GM21390 (cell line): Measurements from ENCODE around the gene MEG3.
"Not testable (repeated sequence)": the region's sequence is repeated elsewhere in the genome, so short reads cannot be mapped to it uniquely, and the experiment has no call there.

ENCODE experiments used
- ATAC-seq: cut with Tn5 transposase; IDR thresholded peaks from one replicate; pipeline ENCODE4 v1.9.1; 2021; ENCODE audit not compliant: unreplicated experiment

Gene MEG3

DNA sequence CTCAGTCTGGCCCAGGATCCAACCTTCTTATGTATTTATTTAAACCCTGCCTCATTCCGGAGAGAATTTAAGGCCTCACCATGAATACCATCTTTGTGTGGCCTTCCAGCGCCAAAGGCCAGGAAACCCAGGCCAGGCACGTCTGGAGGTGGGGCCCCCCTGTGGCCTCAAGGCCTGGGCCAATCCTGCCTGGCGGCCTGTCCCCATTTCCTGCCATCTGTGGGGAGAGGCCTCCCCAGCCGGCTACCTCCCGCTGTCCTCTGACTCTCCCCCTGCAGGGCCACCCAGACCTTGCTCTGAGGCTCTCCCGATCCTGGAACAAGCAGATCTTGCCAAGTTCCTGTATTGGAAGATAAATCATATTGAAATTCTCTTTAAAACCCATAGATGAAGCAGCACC lies 37.4 kb upstream of the MEG3 start:
- ATAC-seq, result no peak

DNA sequence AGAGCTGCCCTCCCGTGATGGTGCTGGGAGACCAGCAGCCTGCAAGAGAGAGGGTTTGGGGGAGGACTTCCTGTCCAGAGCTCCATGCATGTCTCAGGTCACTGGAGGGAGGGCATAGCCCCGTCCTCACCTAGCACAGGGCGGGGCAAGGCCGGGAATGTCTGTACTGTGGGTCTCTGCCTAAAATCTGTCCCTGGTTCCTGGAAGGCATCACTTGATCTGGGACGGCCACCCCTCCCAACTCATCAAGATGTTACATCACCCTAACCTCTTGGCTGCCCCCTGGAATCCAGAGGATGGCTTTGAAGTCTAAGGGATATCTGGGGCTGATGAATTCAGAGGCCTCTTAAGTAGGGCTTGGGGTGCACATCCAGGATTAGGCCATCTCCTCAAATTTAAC lies 37.0 kb upstream of the MEG3 start:
- no peak for ATAC-seq

DNA sequence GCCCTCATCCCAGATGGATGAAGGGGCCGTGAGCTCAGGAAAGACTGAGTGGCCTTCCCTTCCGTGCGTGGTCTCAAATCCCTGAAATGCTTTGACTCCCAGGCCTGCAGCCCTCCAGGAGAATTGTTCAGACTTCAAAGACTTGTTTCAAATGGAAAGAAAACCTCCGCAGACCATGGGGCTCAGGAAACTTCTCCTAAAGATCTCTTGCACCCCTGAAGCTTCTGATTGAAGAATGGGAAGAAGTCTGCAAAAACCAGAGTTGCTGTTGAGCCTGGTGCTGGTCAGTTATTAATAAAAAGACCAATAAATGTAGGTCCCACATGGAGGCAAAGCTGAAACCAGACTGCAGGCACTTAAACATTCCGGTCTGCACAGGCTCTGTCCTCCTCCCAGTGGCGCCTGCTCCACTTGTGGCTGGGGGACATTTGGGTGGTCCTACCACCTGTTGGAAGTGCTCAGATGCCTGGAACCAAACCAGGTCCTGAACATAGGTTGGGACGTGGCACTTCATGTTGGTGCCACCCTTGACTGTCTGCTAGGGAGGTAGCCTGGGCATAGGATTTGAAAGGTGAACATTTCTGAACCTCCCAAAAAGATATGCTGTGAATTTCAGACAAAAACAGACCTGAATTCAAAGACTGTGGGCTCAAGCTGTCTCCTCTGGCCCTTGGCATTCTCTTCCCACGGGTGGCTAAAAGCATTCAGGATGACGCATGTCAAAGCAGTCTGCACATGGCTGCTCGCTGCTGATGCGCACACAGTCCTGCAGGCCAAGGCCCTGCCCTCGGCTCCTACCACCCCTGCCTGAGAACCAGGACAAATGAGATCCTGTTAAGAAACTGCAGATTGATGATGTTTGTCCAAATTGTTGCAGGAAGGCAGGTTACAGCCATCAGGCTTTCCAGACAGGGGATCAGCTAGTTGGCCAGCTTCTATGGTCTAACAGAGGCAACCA lies 36.2 kb upstream of the MEG3 start:
- ATAC-seq, result no peak

DNA sequence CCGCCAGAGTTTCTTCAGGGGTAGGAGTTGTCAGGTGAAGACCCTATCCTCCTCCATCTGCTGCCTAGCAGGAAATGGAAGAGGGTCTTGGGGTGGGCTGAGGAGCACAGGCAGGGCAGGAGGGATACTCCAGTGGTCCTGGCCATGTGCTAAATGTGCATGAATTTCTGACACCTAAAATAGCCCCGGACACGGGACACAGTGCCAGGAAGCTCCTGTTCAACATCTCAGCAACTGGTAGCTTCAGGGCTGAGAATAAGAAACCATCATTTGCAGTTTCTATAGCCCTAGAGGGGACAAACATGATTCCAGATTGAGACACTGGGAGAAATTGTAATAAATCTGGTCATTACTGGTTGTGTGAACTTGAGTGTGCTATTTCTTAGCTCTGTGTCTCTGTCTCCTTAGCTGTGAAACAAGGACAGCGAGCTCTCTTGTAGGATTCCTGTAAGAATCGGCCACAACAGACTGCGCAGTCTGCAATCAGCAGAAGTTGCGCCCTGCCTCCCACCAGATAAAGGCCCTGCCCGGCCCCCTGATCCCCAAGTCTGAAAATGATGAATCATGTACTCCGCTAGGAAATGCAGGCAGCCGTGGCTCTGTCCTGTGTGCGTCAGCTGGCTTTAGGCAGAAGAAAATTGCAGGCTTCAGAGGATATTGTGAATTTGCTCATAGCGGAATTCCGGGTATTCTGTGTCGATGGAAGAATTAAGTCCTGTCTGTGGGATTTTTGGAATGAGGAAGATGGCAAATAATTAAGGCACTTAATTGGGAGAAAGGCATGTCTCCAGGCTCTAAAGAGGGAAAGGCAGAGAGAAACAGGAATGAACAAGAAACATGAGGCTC lies 35.2 kb upstream of the MEG3 start:
- no peak for ATAC-seq

DNA sequence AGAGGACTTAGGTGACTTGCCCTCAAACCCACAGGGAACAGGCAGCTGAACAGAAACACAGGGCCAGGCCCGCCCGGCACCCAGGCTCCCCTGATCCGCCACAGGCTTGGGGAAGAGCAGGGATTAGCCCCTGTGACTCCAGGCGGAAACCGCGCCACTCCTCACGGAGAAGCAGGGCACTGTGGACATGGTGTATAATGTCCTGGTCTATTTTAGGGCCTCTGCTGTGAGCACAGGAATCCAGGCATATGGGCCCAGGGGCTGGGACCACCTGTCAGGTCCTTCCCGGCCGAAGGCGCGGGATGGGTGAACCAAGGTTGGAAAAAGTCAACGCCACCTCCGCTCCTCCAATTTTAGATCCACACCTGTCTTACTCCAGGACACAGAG lies 34.6 kb upstream of the MEG3 start:
- ATAC-seq, result no peak

DNA sequence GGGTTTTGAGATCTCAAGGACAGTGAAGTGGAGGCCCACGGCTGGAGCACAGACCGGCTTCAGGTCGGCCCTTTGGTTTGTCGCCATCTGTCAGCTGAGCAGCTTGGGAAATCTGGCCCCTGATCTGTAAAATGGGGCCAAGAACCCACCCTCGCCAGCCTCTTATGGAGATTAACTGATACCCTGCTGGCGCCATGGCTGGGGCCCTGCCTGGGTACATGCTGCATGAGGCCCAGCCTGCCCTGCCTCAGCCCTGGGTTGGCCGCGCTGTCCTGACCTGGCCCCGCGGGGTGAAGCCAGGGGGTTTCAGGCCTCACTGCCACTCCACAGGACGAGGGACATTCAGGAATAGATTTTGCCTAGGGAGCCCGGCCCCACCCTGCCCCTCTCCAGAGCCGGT lies 33.9 kb upstream of the MEG3 start:
- ATAC-seq, result no peak

DNA sequence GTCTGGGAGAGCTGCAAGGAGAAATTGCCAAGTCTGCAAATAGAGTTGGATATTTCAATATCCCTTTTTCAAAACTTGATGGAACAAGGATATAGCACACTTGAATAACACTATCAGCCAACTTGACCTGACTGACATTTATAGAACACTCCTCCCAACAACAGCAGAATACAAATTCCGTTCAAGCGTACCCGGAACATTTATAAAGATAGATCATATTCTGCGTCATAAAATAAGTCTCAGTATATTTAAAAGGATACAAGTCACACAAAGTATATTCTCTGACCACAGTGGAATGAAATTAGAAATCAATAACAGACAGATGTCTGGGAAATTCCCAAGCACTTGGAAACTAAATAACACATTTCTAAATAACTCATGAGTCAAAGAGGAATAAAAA lies 29.0 kb upstream of the MEG3 start:
- ATAC-seq, result no peak

DNA sequence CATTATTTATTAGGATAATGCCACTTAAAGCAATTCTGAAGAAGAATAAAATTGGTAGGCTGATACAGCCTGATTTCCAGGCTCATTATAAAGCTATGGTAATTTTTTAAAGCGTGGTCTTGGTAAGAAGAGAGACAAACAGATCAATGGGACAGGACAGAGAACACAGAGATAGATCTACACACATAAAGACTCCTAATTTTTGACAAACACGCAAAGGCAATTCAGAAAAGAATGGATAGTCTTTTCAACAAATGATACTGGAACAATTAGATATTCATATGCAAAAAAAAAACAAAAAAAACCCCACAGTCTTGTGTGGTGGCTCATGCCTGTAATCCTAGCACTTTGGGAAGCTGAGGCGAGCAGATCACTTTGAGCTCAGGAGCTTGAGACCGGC lies 25.9 kb upstream of the MEG3 start:
- no peak for ATAC-seq

DNA sequence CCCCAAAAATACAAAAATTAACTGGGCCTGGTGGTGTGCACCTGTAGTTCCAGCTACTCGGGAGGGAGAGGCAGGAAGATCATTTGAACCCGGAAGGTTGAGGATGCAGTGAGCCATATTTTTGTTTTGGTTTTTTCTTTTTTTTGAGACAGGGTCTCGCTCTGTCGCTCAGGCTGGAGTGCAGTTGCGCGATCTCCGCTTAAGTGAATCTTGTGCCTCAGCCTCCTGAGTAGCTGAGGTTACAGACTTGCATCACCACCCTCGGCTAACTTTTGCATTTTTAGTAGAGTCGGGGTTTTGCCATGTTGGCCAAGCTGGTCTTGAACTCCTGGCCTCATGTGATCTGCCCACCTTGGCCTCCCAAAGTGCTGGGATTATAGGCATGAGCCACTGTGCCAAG lies 24.5 kb upstream of the MEG3 start:
- not testable (repeated sequence) for ATAC-seq

DNA sequence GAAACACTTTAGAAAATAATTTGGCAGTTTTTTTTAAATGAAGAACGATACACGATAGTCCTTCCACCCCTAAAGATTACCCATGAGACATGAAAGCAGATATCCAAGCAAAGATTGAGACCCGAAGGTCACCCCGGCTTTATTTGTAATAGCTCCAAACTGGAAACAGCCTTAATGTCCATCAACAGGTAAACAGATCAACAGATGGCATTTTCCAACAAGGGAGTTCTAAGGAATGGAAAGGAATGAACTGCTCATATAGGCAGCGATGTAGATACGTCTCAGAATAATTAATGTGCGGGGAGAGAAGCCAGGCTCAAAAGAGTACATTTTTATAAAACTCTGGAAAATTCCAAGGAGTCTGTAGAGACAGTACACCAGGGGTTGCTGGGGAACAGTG lies 23.7 kb upstream of the MEG3 start:
- no peak for ATAC-seq

DNA sequence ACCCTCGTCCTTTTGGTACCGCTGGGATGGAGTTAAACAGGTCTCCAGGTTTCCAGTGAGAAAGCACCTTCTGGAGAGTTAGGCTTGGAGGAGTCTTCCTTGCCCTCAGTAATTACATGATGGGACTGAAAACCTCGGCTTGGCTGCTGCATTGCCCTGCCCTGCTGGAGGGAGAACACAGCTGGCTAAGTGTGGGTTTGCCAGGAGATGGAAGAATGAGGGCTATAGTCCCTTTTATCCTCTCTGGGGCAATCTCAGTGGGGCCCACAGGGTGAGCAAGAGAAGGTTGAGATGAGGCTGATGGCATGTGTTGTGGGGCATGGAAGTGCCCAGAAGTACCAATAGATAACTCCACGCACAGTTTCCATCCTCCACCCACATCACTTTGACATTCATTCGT lies 23.2 kb upstream of the MEG3 start:
- ATAC-seq, result no peak

DNA sequence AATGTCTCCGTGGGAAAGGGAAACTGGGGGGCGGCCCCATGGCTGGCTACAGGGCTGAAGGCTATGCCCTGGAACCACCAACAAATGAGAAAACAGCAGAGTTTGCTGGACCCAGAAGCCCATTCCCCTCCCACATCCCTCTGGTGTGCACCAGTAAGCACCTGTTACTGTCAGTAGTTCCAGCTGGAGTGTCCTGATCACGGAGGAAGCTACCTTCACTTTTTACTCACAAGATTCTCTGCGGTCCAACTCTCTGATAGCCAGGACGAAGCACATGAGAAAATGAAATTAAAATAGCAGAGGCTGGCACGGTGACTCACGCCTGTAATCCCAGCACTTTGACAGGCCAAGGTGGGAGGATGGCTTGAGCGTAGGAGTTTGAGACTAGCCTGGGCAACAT lies 22.7 kb upstream of the MEG3 start:
- ATAC-seq, result no peak

DNA sequence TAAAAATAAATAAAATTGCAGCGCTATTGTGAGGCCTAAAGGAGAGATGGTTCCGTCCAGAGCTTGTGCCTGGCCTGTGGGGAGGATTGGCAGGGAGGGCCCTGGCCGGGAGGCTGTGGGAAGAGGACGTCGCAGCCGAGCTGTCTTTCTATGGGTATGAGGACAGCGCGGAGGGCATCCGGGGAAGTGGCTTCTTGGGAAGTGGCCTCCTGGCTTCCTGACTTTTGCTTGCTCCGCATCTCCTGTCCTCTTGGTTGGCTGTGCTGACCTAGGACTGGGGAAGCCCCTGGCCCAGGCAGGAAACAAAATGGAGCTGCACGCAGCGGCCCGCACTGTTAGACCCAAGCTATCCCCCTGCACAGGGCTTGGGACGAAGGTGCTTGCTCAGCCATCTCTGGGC lies 22.2 kb upstream of the MEG3 start:
- no peak for ATAC-seq

DNA sequence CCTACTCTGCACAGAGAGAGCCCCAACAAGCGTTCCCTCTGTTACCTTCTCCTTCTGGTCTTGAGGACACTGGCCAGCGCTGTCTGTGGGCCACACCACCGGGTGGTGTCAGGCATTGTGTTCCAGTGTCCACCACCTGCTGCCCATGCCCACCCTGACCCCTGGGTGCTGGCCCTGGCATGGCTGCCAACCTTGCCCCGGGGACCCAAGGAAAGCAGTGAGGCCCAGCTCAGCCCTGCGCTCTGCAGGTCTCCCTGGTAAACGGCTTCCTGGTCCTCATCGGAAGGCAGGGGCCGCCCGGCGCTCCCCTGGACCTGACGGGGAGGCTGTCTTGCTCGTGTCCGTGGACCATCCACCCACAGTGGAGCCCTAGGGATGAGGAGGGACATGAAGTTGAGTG lies 21.8 kb upstream of the MEG3 start:
- ATAC-seq, result no peak

DNA sequence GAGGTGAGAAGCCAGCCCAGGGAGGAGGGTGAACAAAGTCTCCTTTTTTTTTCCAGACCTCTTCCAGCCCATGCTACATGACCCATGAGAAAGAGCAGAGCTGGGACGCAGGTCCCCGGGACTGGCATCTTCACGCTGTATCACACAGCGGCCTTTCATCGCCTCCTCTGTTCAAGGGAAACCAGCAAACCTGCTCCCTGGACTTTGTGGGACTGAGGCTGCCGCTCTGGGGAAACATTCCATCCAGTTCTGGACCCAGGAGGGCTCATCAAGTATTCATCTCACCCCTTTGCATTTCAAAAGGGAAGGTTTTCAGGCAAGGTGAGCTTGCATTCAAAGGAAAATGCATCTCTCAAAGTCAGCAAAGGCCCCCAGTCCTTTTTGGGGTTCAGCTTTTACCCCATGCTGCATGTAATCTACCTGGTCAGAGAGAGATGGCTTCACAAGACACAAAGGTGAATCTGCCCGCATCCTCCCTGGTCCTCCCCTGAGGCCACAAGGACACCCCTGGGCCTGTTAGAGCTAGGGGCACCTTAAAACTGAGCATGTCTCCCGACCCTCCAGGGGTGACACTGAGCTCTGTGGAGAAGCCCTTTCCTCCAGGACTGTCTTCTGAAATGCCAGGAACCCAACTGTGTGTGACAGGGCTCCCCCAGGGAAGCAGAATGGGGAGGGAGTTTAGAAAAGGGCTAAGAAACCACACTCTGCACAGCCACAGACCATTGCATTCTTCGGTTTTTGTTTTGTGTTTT lies 21.2 kb upstream of the MEG3 start:
- ATAC-seq, result no peak

DNA sequence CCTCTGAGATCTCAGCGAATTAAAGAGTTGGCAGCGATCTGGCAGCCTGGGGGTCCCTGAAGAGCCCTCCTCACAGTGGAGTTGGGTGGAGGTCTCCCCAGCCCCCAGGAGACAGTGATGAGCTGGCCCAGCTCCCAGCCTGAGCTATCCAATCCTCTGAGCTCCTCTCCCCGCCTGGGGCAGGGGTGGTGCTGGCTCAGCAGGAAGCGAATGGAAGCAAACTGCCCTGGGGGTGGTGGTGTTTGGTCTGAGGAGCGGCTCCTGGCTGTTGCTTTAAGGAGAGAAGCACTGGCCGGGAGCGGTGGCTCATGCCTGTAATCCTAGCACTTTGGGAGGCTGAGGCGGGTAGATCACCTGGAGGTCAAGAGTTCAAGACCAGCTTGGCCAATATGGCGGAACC lies 19.5 kb upstream of the MEG3 start:
- ATAC-seq, result no peak

DNA sequence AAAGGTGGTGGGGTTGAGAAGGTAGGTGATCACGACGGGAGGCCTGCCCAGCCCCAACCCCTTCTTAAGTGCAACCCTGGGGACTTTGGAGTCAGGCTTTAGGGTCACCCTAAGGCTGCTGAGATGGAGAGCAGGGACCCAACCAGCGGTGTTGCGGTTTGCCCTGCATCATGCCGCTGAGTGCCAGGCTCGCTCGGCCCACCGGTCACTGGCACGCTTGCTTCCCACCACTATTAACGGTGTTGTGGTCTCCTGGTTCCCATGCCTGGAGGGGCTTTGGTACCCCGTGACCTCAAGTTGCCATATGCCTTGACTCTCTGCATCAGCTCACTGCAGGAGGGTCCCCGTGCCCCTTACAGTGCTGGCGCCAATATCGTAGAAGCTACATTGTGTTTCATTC lies 18.4 kb upstream of the MEG3 start:
- ATAC-seq, result no peak

DNA sequence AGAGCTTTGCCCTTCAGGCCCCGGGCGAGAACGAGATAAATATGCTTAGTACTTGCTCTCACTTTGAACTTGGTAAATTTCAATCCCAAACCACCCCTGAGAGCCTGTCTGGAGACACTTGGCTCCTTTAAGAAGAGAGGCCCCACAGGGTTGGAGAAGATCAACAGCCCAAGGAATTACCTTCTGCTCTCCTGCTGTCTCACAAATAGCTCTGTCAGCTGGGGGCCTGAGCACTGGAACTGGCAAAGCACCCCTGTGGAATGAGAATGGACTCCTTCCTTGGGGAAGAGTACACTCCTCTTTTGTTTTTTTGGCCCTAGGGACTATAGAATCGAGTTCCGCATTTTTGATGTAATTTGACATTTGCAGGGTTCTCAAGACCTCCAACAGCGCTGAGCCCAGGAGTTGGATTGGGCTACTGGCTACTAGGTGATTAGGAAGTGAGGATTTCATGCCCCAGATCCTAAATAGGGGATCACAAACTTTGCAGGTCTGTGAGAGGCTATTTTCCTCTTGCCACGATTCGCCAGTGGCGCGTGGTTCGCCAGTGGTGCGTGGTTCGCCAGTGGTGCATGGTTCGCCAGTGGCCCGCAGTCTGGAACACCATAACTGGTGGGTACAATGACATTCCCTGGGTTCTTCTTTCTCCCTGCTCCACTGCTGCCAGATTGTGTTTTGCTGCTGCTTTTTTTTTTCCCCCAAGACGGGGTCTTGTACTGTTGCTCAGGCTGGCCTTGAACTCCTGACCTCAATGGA lies 17.8 kb upstream of the MEG3 start:
- no peak for ATAC-seq

DNA sequence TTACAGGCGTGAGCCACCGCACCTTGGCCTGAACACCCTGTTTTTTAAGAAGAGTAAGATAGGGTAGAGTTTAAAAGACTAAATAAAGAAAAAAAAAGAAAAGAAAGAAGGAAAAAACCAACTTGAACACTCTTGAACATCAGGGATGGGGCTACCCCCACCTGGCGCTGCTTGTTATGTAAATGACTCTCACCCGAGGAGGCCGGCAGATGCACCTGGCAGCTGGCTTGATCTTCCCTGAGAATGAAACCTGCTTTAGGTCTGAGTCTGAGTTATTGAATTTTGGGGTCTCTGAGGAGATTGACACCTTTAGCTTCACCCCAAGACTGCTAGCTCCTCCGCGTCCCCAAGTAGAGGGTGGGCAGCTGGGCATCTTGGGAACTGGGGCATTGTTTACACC lies 15.5 kb upstream of the MEG3 start:
- no peak for ATAC-seq

DNA sequence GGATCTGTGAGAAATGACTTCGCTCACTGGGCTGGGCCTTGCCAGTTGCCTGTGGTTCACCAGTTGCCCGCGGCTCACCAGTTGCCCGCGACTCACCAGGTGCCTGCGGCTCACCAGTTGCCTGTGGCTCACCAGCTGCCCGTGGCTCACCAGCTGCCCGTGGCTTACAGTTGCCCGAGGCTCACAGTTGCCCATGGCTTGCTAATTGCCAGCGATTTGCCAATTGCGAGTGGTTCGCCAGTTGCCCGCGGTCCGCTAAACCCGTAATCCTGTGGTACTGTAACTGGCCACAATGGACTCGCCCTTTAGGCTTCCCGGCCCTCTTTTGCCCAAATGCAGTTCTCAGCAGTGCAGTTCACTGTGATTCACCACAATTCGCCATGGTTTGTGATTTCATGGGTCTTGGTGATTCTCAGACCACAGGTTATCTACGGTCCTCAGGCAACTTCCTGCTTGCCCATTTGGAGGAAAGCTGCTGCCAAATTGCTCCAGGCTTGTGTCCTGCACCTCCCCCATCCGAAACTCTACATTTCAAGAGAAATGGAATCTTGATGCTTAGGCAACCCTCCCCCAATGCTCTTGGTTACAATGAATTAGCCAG lies 15.0 kb upstream of the MEG3 start:
- no peak for ATAC-seq
